ENCODE measurements around the gene MTFR2. TPM values are rescaled to one million over a fixed set of nuclear protein-coding genes. Genes with fewer than 3 reads are reported as not detected.

The MTFR2 gene
- 1 to 10 TPM; 1.9 to 3.0 (median 2.8) TPM for polyA plus RNA-seq (ENCODE audit: insufficient read length in 4 of 4)

DNA sequence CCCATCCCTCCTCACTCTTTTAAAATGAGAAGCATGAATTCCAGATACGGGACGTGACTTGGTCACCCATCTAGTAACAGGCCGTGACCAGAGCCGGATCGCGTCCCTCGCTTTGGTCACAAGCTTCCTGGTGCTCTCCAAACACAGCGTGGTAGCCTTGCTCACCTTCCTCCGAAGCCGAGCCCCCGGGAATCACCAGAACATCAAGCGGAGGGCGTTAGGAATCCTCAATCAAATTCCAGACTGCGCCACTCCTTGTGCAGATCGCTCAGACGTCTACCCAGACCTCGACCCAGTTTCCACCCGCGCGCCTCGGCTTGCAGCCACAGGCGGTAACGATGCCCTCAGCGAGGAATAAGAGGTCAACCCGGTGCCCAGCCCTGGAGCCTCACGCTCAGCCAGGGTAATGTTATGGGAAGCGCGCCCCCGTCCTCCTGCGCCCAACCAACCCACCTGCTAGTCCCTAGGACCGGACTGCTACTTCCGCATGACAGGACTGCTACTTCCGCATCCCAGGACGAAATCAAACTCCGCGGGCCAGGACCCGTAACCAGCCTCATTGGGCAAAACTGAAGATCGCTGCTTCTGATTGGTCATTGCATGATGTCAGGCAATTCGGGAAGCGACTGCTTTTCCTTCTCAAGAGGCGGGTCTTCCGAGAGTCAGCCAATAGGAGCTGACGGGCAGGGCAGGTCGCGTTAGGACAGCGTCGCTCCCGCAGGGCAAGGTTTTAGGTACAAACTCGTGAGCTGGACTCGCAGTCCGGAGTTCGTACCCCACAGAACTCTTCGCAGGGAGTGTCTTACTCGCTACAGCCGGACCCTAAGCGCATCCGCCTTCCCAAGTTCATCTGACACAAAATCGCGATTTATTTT lies at the start of gene MTFR2:
Gene MTFR2 (minus strand): TSS at position 501 of the 875 bp plus-strand sequence. CDS start 1,212 bp downstream, outside the sequence.
- DNase-seq (ENCODE audit: low read depth in 4 of 4, low spot score in 2 of 4) = peak; percentile 90 to 99 (median 92)

DNA sequence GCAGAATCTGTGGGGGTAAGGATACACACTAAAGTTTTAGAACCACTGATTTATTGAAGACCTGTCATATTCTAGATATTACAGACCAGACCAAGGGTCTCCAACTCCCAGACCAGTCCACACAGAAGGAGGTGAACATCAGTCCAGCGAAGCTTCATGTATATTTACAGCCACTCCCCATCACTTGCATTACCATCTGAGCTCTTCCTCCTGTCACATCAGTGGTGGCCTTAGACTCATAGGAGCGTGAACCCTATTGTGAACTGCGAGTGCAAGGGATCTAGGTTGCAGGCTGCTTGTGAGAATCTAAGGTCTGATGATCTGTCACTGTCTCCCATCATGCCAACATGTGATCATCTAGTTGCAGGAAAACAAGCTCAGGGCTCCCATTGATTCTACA lies 44.5 kb upstream of the MTFR2 start:
- DNase-seq (ENCODE audit: low read depth in 4 of 4, low spot score in 2 of 4) = no peak

DNA sequence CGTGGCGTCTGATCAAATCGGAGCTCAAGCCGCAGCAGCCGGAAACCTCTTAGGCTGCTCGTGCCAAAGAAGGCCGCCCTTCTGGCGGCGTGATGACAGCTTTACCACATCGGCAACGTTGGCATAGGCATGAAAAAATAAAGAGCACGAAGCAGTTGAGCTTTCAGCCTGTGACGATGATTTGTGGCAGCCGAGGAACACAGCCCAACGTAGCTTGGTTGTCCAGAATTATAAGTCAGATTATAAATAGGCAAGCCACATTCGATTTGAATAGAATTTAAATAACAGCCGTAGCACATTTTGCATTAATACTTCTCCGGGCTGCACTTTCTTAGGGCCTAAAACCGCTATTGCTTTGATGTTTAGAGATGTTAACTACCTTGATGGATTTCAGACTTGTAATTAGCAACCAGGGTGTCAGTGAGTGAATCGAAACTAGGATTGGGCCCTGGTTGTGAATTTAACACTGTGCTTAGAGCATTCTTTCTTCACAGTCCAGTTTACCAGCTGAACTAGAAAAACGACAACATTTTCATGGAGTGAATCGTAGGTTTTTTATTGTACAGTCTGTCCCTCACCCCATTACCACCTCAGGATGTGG lies 40.4 kb upstream of the MTFR2 start:
- peak in 2 of 4 donors; percentile 18 to 21 for DNase-seq (ENCODE audit: low read depth in 4 of 4, low spot score in 2 of 4)

DNA sequence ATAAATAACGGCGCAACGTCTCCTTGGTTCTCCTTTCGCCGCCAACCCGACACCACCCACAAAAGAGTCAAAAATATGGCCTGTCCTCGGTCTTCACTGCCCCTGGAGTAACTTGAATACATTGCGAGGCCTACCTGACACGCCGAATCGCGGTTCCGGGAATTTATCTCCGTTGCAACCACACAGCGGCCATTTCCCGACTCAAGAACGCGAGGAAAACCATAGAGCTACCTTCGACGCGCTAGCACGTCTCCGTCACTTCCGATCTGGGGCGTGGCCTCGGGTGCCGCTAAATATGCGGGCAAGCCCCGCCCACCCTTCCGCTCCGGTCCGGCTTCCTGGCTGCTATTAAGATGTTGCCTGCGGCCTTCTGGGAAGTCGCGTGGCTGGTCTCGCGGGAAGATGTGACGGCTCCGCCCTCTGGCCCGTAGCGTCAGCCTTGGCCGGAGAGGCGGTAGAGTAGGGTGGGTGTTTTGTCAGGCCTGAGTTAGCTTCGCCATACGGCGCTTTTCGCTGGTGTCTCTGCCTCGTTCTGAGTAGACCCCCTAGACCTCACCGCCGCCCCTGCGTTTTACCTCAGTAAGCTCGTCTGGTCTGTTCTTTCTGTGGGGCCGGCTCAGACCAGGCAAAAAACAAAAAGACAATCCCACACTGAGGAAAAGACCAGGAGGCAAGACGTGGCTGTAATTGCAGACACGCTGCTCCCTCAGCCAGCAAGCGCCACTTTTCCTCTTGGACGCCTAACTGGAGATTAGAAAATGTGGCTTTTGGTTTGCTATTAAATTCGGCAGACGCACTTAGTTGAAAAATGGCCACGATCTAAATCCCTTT lies 39.7 kb upstream of the MTFR2 start, which contains the start of gene BCLAF1:
Gene BCLAF1 (minus strand): TSS at position 268 of the 831 bp plus-strand sequence. CDS start 9,980 bp downstream, outside the sequence.
- DNase-seq (ENCODE audit: low read depth in 4 of 4, low spot score in 2 of 4) = peak; percentile 96 to 99 (median 98)

DNA sequence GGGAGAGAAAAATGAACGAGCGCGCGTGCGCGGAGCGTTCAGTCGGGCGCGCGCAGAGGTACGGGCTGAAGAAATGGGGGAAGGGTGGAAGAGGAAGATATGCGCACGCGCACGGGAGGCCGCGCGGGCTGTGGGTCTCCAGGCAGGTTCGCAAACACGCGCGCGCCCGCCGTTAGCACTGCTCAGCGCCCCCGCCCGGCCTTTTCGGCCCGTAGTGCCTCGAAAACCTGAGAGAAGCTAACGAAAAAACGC lies 39.1 kb upstream of the MTFR2 start:
- DNase-seq (ENCODE audit: low read depth in 4 of 4, low spot score in 2 of 4) = peak in 3 of 4 donors; percentile 82 to 88 (median 85)

DNA sequence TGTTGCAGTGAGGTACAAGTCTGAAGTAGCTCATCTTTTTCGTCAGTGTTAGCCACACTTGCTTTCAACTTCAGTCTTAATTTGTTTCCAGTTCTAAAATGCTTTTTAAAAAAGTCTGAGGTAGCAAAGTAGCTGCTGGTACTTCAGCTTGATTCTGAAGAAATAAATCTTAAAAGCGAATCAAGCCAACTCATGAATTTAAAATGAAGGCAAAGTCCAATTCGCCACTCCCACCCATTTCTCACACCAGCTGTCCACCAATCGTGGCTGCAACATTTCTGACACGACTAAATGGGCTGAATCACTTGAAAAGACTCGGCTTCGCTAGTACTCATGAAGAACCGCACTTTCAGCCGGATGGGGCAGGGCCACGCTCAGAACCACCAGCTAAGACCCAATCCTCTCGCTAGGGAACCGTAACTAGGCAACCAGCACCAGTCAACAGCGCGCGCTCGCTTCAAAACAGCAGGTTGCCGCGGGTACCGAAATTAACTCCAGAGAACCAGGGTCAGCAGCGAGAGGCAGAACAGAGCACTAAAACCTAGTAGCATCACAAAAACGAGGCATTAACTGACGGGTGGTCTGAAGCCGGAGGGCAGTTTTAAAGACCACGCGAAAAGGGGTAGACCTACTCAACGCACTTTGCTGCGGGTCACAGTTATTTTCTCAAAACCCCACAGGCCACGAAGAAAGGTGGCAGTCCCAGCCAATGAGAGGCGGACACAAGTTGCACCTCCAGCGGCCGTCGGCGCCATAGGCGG lies 38.6 kb upstream of the MTFR2 start:
- peak; percentile 55 to 72 (median 62) for DNase-seq (ENCODE audit: low read depth in 4 of 4, low spot score in 2 of 4)

DNA sequence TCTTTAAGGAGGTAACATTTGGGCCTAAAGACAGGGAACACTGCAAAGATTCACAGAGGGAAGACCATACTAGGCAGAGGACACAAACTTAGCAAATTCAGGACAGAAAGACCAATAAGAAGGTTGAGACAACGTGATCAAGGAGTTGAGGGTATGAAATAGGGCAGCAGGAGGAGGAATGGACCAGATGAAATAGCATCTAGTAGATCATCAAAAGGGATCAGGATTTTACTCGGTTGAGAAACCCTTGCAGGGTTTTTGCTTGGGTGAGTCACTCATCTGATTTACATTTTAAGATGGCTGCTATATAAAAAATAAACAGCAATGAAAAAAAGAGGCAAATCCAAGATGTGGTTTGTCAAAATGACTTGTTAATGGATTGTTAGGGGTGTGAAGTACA lies 34.8 kb upstream of the MTFR2 start:
- no peak for DNase-seq (ENCODE audit: low read depth in 4 of 4, low spot score in 2 of 4)

DNA sequence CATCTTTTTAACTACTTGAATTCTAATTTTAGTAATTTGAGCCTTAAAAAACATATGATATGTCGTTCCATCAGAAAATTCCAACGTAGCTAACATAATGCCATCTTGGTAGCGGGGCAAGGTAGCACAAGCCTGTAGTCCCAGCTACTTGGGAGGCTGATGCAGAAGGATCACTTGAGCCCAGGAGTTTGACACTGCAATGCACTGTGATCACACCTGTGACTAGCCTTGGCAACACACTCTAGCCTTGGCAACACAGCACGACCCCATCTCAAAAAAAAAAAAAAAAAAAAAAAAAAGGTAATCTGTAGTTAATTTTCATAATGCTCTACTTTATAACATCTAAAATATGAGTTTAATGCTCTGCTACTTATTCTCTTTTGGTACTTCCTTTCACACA lies 32.8 kb upstream of the MTFR2 start:
- DNase-seq (ENCODE audit: low read depth in 4 of 4, low spot score in 2 of 4) = no peak

DNA sequence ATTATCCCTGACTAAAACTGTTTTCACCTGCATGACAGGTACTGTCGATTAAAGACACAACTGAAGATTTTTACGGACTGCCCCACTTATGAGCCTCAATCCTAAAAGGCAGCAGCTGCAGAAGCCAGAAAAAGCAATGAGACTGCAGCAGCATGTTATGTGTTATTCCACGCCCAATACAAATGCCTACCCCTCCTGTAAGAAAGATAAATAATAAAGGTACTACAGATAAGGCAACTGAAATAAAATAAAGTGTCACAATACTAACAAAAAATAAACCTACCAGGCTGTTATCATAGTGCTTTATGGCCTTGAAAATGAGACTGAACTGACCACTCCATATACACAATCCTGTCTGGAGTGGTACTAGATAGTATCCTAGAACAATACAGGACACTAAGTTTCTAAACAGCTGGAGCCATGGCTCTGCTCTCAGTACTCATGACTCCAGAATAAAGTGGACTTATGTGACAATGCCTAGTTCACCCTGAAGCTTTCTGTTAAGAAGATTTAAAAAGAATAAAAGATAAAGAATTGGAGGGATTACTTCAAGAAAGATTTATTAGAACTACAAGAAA lies 30.0 kb upstream of the MTFR2 start:
- no peak for DNase-seq (ENCODE audit: low read depth in 4 of 4, low spot score in 2 of 4)

DNA sequence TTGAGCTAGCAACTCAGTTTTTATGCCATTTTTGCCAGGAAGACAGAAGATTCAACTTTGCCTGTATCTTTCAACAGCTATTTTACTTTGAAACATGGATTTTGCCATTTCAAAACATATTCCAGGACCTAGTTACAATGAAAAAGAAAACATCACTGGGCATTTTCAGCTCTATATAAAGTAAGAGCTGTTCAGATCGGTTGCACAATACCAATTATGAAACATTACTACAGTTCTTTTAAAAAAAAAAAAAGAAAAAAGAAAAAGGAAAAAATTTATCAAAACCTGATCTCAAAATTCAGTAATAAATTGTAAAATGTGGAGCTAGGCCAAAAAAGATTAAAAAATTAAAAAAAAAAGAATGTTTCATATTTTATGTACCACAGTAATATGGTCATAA lies 24.0 kb upstream of the MTFR2 start:
- DNase-seq (ENCODE audit: low read depth in 4 of 4, low spot score in 2 of 4) = no peak

DNA sequence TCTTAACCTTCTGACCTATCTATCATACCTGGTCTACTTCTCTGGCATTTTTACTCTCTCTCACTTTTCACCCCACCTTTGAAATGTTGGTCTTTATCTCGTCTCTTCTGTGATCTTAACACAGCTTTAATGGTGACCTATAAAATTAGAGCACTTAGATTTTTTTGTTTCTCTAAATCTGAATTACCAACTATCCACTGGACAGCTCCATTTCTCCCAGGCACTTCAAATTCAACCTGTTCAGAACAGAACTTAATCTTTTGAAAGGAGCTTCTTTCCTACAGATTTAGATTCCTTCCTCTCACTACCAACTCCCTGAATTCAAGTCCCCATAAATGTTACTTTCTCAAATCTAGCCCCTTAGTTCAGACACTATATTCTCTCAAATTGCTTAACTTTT lies 15.0 kb upstream of the MTFR2 start:
- DNase-seq (ENCODE audit: low read depth in 4 of 4, low spot score in 2 of 4) = no peak

DNA sequence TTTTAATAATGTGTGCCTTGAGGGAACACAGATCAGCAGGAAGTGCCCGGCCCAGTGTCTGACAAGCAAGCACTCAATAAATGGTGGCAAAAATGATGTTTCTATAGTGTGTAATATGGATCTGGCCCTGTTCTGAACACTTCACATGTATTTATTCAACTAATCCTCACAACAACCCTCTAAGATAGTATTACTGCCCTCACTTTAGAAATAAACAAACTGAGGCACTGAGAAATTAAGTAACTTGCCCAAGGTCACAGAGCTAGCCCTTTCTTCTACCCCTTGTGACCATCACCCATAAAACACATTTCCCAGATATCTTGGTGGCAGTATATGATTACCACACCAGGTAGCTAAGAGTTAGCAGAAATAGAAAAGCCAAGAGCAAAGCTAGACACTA lies 12.8 kb upstream of the MTFR2 start:
- no peak for DNase-seq (ENCODE audit: low read depth in 4 of 4, low spot score in 2 of 4)

DNA sequence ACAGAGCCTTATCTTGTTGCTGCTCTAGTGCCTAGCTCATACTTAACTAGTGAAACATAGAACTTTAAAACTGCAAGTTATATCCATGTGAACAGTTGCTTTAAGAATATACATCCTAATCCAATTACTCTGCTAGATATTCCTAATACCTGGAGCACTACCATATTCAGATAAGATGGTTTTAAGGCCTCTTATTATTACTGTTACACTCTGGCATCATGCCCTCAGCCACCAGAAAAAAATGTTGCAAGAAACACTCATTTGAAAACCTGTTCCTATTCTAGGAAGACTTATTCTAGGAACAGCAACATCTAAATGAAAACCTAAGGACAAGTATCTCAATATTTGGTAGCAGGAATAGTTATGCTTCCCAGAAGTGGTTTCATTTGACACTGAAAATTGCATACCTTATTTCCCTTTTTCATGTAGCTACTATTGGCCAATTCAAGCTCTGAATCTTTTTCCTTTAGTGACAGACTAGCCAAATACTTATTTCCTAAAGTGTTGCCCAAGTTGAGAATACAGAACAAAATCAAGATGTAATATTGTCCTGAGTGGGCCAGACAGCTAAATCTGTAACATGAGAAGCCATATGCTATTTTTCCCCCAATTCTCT lies 4.8 kb upstream of the MTFR2 start:
- no peak for DNase-seq (ENCODE audit: low read depth in 4 of 4, low spot score in 2 of 4)

DNA sequence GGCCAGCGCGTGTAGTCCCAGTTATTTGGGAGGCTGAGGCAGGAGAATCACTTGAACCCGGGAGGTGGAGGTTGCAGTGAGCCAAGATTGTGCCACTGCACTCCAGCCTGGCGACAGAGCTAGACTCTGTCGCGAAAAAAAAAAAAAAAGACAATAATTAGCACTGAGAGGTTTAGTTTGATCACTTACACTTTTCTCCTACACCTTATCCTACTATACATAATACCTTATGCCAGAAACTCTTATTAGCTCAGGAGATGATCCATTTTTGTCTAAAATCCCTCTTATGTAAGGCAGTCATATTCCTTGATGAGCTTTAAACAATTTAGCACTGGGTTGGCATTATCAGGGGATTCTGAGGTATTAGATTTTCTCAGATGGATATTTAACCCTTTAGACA lies 3.6 kb upstream of the MTFR2 start:
- DNase-seq (ENCODE audit: low read depth in 4 of 4, low spot score in 2 of 4) = no peak

DNA sequence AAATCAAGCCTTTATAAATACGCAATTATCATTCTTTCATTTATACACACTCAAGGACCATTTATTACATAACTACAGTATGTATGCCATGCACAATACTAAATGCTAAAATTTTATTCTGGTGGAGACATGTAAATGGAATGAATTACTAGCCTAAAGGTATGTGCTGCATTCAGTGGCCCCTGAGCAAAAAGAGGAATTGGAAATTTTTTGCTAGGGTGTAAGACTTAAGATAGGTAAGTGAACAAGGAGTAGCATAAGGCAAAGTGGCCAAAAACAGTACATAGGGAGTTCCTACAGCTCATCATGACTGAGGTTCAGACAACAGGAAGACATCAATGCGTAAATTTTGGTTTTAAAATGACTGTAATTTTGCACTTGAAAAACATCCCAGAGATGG lies 2.3 kb upstream of the MTFR2 start:
- DNase-seq (ENCODE audit: low read depth in 4 of 4, low spot score in 2 of 4) = no peak

DNA sequence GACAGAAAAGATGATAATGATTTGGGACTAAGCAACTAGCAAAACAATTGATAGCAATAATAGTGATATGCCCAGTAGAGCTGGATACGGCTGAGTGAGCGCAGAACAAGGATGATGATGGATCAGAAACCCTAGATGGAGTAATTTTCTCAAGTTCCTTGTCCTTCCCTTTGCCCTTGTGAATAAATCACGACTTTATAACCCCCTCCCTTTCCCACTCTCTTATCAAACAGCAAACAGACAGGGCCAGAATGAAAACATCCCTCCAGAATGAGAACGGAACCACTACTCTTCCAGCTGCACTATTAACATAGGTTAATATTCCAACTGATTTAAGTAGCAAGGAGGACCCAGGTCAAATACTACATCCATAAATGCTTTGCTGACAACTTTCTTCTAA lies 1.3 kb upstream of the MTFR2 start:
- no peak for DNase-seq (ENCODE audit: low read depth in 4 of 4, low spot score in 2 of 4)

DNA sequence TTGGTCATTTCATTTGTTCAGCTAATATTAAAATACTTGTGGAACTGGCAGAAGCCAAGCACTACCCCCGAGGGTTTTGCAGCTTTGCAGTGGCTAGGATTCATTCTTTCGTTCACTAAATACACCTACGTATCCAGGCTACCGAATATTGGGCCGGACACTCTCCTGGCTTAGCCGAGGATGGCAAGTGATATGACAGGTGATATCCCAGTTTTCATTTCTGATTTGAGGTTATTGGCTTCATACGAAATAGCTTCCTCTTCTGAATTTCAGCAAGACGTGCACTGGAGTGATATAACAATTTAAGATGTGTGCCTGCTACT lies 536 bp upstream of the MTFR2 start:
- DNase-seq (ENCODE audit: low read depth in 4 of 4, low spot score in 2 of 4) = no peak

DNA sequence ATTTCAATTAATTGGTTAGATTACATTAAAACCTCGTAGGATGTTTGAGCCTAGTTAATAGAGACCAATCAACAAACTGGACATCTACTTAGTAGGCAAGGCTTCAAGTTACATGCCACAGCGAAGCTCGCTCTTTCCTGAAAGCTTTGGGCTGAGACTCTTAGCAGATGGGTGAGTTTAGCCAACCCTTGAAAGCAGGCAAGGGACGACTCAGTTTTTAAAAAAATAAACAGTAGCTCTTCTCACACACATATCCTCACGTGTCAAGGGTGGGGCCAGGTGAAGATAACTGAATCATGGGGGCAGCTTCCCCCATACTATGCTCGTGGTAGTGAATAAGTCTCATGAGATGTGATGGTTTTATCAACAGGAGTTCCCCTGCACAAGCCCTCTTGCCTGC lies 775 bp downstream of the MTFR2 start:
- DNase-seq (ENCODE audit: low read depth in 4 of 4, low spot score in 2 of 4) = no peak

DNA sequence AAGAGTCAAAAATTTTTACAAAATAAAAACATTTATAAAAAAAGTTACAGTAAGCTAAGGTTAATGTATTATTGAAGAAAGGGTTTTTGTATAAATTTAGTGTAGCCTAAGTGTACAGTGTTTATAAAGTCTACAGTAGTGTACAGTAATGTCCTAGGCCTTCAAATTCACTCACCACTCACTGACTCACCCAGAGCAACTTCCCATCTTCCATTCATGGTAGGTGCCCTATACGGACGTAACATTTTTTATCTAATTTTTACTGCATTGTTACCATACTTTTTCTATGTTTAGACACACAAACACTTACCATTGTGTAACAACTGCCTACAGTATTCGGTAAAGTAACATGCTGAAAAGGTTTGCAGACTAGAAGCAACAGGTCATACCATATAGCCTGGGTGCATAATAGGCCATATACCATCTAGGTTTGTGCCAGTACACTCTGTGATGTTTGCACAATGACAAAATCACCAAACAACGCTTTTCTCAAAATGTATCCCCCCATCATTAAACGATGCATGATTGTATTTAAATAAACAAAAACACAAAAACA lies 6.0 kb downstream of the MTFR2 start:
- DNase-seq (ENCODE audit: low read depth in 4 of 4, low spot score in 2 of 4) = no peak
